BJ (cell line): ENCODE results near the gene ANO2. TPM values are rescaled to one million over a fixed set of nuclear protein-coding genes. Genes with fewer than 3 reads are reported as not detected.
A peak's percentile ranks its signal among the peaks of the same experiment; 100 is the strongest.
"Not testable (repeated sequence)": the region's sequence is repeated elsewhere in the genome, so short reads cannot be mapped to it uniquely, and the experiment has no call there.

Experiments used
- CTCF ChIA-PET: fragments of 350-600 bp; formaldehyde crosslinking; extraction: SDS; loops from one replicate; lab custom pipeline; 2021; ENCODE audit warnings: antibody characterized with exemption, inconsistent platforms; lab: Yijun Ruan, JAX
- POLR2A ChIA-PET: fragments of 300-600 bp; sonication (Branson Sonifier 250); formaldehyde crosslinking; extraction: SDS; loops from one replicate; lab custom pipeline; 2021; ENCODE audit warnings: antibody characterized with exemption; lab: Charles Lee
- DNase-seq: peaks from one replicate; pipeline ENCODE4 v3.0.0-alpha.2; 2011; ENCODE audit warnings: low read depth
- H3K27me3 ChIP-seq: 2 replicates; pipeline ENCODE4 v1.6.0; 2011; ENCODE audit warnings: low read length; ENCODE audit not compliant: control insufficient read depth, insufficient read depth
- H3K36me3 ChIP-seq: 2 replicates; pipeline ENCODE4 v1.5.1; 2011; ENCODE audit warnings: low read length; ENCODE audit not compliant: control insufficient read depth, insufficient read depth
- H3K4me3 ChIP-seq: 2 replicates; pipeline ENCODE4 v1.5.1; 2011; ENCODE audit warnings: low read depth, mild to moderate bottlenecking, control low read depth, low read length
- CTCF ChIP-seq: IDR thresholded peaks from 2 replicates; pipeline ENCODE4 v1.5.1; 2011; ENCODE audit warnings: low read depth, mild to moderate bottlenecking, control low read depth, inconsistent platforms, low read length, moderate library complexity; ENCODE audit not compliant: insufficient read depth
- polyA plus RNA-seq: library from polyadenylated mRNA; depleted of rRNA; stranded (reverse); fragments of >200 nt; gene quantifications from 2 replicates; pipeline ENCODE4 v1.2.3, GENCODE V29; 2011

Gene ANO2
- polyA plus RNA-seq, 1 experiment = 0.10 TPM

- Histone ChIP-seq H3K27me3 (no peaks in the 10 kb centered on the region; the same call in 1 of the 2 replicates), H3K36me3 (no peaks in the 10 kb centered on the region), H3K4me3 (no peak overlapping the region)
- POLR2A ChIA-PET = no interaction called here
- TF ChIP-seq CTCF = no peak
- CTCF ChIA-PET = interaction anchor here (1.0 kb wide), 1 partner anchor 155 kb away, joined by 3 read pairs; no protein-coding TSS in a partner anchor
- no peak for DNase-seq
These were observed 45.0 kb downstream of the ANO2 start for GRCh38 chr12:5900076-5900475.

- TF ChIP-seq CTCF = no peak
- ChIA-PET POLR2A (no interaction called here), CTCF (interaction anchor here (1.0 kb wide), 1 partner anchor 154 kb away, joined by 3 read pairs; no protein-coding TSS in a partner anchor)
- Histone ChIP-seq H3K36me3 (no peaks in the 10 kb centered on the region), H3K4me3 (no peak overlapping the region), H3K27me3 (no peaks in the 10 kb centered on the region; the same call in 1 of the 2 replicates)
- DNase-seq = no peak
These were observed 45.4 kb downstream of the ANO2 start for GRCh38 chr12:5899675-5900074.

GRCh38 chr12:5898874-5899273 lies 46.2 kb downstream of the ANO2 start:
- no peak for DNase-seq
- 0 out of 2 replicates have a peak, but pooled peaks have one; percentile 10 for TF ChIP-seq CTCF
- Histone ChIP-seq H3K36me3 (no peaks in the 10 kb centered on the region), H3K27me3 (no peaks in the 10 kb centered on the region; the same call in 1 of the 2 replicates), H3K4me3 (no peak overlapping the region)
- ChIA-PET CTCF (no interaction called here), POLR2A (no interaction called here)

GRCh38 chr12:5889381-5890047 lies 55.5 kb downstream of the ANO2 start:
- TF ChIP-seq CTCF = no peak
- no peaks in the 10 kb centered on the region for H3K27me3 ChIP-seq
- DNase-seq = no peak
- CTCF ChIA-PET = interaction anchor here (1.4 kb wide), 1 partner anchor 145 kb away, joined by 6 read pairs; no protein-coding TSS in a partner anchor
- H3K36me3 ChIP-seq = no peaks in the 10 kb centered on the region
- no peak overlapping the region for H3K4me3 ChIP-seq
- POLR2A ChIA-PET = no interaction called here

GRCh38 chr12:5888816-5889315 lies 56.2 kb downstream of the ANO2 start:
- H3K36me3 ChIP-seq = no peaks in the 10 kb centered on the region
- CTCF ChIA-PET = interaction anchor here (1.4 kb wide), 1 partner anchor 144 kb away, joined by 6 read pairs; no protein-coding TSS in a partner anchor
- no peak for TF ChIP-seq CTCF
- no peak for DNase-seq
- POLR2A ChIA-PET = no interaction called here
- no peaks in the 10 kb centered on the region for H3K27me3 ChIP-seq
- H3K4me3 ChIP-seq = no peak overlapping the region

GRCh38 chr12:5887819-5888218 lies 57.2 kb downstream of the ANO2 start:
- DNase-seq, H3K36me3 ChIP-seq, POLR2A ChIA-PET, H3K4me3 ChIP-seq, H3K27me3 ChIP-seq: not testable (repeated sequence)
- CTCF ChIA-PET = interaction anchor here (1.4 kb wide), 1 partner anchor 143 kb away, joined by 6 read pairs; no protein-coding TSS in a partner anchor
